ELF-1 (cell line): ENCODE results near the gene PHETA1.
"Not testable (repeated sequence)": the region's sequence is repeated elsewhere in the genome, so short reads cannot be mapped to it uniquely, and the experiment has no call there.

Experiments
- DNase-seq: peaks from one replicate; pipeline ENCODE4 v3.0.0-alpha.2; 2016; ENCODE audit warnings: low read depth, low spot score

Gene PHETA1

GRCh38 chr12:111351026-111351425 lies 17.9 kb downstream of the PHETA1 start:
- no peak for DNase-seq

GRCh38 chr12:111349748-111350520 lies 19.0 kb downstream of the PHETA1 start:
- no peak for DNase-seq

DNA sequence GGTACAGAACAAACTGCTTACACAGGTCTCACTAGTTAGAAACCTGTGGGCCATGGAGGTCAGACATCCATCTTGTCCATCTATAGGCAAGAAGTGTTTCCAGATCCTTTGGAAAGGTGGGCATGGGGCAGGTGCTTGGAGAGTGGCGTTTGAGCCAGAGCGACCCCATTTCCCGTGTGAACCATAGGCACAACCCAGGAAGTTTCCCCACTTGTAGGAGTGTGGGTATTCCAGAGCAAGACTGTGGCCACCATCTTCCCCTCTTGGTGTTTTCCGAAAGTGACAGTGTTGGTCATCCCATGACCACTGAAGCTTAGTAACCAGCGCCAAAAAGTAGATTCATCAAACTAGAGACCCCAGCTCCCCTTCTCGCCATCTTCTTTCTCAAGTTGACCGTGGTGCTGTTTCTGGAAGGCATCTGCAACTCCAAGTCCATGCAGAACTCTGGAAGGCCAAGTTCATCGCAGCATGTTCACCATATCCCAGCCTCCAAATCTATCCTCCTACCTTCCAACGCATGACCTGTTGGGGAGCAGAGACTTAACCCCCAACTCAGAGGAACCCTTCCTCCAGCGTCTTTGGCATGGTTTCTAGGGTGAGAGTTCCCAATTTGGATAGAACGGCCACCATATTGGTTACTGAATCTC lies 19.7 kb downstream of the PHETA1 start:
- DNase-seq = no peak

GRCh38 chr12:111347891-111348644 lies 20.8 kb downstream of the PHETA1 start:
- DNase-seq = no peak

GRCh38 chr12:111344254-111344875 lies 24.5 kb downstream of the PHETA1 start:
- DNase-seq = no peak

DNA sequence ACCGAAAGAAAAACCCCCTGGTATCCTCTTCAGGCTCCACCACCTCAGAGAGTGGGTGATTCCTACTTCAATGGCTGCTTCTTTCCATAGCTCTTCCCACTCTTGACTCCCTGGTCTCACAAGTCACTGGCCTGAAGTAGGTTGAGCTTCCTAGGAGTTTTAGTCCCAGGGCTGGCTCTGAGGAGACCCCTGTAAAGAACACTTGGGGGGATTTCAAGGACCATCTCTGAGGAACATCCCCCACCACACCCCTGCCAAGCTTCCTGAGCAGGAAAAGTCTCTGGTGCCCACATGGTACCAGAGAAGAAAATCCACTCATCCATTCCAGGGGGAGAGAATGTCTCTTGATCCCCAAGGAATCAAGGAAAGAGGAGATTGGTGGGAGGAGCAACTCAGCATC lies 25.7 kb downstream of the PHETA1 start:
- DNase-seq = no peak

DNA sequence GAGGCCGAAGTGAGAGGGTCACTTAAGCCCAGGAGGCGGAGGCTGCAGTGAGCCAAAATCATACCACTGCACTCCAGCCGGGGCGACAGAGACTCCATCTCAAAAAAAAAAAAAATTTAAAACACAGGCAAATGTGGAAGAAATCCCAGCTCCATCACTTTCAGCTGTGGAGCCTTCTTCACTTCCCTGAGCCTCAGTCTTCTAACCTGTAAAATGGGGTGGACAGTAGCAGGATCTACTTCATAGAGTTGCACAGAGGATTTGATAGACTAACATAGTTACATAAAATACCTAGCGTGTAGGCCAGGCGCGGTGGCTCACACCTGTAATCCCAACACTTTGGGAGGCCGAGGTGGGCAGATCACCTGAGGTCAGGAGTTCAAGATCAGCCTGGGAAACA lies 26.5 kb downstream of the PHETA1 start:
- DNase-seq = no peak

DNA sequence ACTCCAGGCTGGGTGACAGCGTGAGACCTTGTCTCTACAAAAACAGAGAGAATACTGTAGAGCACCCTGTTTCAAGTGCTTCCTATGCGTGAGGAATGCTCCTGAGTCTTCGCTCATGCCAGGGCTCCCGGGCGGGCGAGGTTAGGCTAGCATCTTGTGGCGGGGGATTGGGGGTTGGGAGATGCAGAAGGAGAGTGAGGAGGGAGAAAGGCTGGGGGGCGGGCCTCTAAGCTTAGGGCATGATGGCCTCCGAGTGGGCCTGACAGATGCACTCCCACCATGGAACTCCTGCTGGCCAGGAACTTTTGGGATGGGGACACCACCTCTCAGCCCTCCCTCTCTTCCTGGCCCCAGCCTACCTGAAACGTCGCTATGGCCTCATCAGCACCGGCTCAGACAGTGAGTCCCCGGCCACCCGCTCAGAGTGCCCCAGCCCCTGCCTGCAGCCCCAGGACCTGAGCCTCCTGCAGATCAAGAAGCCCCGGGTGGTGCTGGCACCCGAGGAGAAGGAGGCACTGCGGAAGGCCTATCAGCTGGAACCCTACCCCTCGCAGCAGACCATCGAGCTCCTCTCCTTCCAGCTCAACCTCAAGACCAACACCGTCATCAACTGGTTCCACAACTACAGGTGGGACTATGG lies 27.3 kb downstream of the PHETA1 start:
- no peak for DNase-seq

GRCh38 chr12:111340680-111341079 lies 28.2 kb downstream of the PHETA1 start:
- not testable (repeated sequence) for DNase-seq

DNA sequence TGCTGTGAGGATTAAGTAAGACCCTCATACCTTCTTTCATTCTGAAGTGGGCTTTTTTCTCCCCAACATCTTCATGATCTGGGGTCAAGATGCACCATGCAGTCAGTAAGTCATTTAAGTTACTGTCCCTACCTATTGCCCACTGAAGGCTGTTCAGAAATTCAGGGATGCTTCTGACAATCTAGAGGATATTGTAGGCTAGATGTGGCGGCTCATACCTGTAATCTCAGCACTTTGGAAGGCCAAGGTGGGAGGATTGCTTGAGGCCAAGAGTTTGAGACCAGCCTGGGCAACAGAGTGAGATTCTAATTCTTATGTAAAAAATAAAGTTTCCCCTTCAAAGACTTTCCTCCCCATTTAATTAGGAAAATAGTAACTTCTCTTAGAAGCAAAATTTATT lies 28.7 kb downstream of the PHETA1 start:
- no peak for DNase-seq

- peak; percentile 64 for DNase-seq
Observed at GRCh38 chr12:111339321-111339938, 29.5 kb downstream of the PHETA1 start.

DNA sequence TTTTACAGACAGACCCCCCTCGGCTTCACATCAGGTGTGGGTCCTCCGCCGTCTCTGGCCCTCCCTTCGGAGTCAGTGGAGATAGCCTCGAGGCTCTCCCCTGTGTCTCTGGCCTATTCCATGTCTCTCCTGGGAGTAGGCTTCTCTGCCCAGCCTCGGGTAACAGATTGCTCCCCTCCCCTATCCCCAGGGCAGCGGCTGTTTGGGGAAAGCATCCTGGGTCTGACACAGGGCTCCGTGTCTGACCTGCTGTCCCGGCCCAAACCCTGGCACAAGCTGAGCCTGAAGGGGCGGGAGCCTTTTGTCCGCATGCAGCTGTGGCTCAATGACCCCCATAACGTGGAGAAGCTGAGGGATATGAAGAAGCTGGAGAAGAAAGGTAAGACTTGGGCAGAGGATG lies 30.8 kb downstream of the PHETA1 start:
- peak; percentile 45 for DNase-seq

DNA sequence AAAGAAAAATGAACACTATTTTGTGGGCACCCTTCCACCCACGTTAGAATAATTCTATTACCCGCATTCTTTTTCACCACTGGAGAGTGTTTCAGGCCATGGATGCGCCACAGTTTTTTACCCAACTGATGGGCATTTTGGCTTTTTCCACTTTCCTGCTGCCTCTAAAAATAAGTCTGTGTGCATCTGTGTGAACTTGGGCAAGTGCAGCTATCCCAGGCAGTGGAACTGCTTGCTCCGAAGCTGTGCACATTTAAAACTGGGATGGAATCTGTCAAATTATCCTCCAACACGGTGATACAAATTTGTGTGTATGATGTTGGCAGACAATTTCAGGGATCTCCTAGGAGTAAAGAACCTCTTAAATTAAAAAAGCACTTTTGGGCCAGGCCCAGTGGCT lies 31.5 kb downstream of the PHETA1 start:
- no peak for DNase-seq

- DNase-seq = not testable (repeated sequence)
Observed at GRCh38 chr12:111336411-111336810, 32.5 kb downstream of the PHETA1 start.

- DNase-seq = no peak
Observed at GRCh38 chr12:111335811-111336210, 33.1 kb downstream of the PHETA1 start.

GRCh38 chr12:111335301-111335700 lies 33.6 kb downstream of the PHETA1 start:
- not testable (repeated sequence) for DNase-seq

GRCh38 chr12:111334393-111334915 lies 34.4 kb downstream of the PHETA1 start:
- no peak for DNase-seq

DNA sequence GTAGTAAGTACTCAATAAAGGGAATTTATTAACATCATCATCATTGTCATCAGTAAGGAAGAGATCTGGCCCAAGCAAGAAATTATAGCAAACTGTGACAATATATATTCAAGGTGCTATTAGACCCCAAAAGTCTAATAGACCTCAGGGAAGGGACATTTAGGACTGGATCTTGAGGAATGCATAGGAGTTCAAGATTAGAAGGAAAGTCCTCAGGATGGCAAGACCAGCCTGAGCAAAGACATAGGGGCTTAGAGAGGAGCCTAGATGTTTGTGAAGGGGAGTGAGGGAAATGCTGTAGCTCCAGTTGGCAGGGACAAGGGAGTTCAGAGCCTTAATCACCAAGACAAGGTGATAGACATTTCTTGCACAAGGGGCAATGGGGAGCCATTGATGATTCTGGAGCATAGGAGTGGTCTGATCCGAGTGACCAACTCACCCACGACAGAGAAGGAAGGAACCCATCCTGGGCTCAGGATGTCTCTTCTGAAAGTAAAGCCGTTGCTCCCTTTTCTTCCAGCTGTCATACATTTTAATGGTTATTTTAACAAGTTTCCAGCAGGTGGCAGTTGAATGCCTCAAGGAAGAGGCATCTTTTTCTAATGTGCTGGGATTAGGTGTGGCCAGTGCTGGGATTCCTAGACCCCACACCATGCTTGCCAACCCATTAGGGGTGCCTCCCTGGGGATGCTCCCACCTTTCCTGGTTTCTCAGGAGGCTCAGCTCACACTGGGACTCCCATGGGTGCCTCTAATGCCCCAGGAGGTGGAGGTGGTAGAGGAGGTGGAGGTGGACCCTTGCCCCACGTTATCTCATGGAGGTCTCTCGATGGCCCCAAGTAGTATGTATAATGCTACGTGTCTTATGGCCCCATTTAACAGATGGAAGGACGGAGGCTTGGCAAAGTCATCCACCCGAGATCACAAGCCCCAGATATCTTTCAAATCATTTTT lies 37.8 kb downstream of the PHETA1 start:
- peak; percentile 44 for DNase-seq

- no peak for DNase-seq
Observed at GRCh38 chr12:111328138-111328537, 40.8 kb downstream of the PHETA1 start.

DNA sequence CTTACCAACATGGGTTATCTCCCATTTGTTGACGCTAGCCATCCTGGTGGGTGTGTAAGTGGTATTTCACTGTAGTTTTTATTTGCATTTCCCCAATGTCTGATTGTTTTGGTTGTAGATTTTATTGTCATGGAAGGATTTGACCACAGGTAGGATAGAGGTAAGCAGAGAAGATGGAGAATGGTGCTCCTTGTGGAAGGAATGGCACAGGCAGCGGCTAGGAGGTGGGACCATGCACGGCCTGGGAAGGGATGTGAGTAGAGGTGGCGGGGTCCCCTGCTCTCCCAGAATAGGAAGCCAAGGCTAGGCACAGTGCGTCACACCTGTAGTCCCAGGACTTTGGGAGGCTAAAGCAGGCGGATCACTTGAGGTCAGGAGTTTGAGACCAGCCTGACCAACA lies 41.4 kb downstream of the PHETA1 start:
- peak; percentile 43 for DNase-seq
